ENCODE data around the gene C4orf54. TPM values are rescaled to one million over a fixed set of nuclear protein-coding genes. Genes with fewer than 3 reads are reported as not detected.

Gene C4orf54
- total RNA-seq, 1 donor from 2014 or later, result under 0.01 TPM

DNA sequence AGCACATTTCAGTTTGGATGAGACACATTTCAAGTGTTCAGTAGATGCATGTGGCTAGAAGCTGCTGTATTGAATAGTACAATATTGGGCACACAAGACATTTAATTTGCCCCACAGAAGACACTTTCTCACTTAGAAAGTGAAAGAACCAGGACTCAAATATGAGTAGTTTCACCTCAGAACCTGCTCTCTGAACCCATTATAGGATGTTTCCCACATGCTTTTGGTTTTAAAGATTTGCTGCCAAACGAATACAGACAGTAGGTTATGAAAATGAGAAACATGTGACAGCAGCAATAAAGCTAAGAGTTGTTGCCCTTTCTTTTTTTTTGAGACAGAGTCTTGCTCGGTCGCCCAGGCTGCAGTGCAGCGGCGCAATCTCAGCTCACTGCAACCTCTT is 32.3 kb downstream of the C4orf54 start:
- no peak for DNase-seq (ENCODE audit: low read depth in 2 of 2)

DNA sequence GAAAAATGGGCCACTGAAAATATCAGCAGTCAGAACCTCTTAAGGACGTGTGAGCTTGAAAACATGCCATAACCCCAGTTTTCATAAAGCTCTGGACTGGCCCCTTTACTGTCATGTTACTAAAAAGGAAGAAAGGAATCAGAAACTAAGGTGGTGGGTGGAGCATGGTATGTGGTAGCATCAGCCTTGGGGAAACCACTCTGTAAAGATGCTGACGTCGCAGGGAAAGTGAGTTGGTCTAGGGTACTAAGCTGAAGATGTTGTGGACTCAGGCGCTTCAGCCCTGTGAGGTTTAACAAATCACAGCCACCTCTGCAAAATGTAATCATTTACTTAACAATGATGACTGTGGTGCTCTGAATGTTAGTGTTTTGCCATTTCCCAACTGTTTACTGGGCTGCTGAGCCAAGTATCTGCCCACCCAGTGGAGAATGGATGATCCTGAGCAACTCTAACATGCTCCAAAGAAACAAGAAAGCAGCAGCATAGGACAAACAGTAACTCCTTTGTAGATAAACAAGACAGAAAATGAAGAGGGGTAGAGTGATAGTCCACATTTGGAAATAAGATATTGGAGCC is 33.4 kb downstream of the C4orf54 start:
- no peak for DNase-seq (ENCODE audit: low read depth in 2 of 2)

DNA sequence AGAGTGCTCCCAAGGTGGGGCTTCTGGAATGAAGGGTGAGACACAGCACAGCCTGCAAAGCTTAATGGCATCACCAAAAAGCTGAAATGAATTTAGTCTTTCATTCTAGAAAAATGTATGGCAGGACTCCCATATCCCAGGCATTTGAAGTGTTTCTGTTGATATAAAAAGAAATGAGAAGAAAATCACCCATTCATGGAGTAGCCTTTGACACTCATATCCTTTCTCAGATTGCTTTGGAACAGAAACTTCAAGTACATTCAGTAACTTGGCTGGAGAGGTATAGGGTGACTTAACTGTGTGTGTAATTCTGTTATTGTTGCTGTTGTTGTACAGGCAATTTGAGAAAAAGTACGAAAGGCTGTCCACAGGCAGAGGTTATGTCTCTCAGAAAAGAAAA is 35.3 kb downstream of the C4orf54 start:
- no peak for DNase-seq (ENCODE audit: low read depth in 2 of 2)

DNA sequence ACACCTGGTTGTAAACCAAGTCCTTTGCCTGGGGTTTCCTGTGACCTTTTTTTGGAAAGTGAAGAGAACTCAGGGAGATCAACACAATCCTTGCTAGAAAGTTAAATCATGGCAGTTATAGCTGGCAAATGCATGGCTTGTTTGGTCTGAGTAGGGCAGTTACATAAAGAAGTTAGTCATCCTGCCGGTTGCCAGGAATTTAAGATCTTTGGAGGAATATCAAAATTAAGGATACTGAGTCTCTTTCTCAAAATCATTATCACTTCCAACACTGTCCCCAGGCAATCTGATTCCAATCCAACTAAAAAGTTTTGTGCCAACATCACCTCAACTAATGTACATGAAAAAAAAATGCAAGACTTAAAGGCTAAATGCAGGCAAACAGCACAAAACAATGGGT is 40.3 kb downstream of the C4orf54 start:
- DNase-seq (ENCODE audit: low read depth in 2 of 2), result no peak

DNA sequence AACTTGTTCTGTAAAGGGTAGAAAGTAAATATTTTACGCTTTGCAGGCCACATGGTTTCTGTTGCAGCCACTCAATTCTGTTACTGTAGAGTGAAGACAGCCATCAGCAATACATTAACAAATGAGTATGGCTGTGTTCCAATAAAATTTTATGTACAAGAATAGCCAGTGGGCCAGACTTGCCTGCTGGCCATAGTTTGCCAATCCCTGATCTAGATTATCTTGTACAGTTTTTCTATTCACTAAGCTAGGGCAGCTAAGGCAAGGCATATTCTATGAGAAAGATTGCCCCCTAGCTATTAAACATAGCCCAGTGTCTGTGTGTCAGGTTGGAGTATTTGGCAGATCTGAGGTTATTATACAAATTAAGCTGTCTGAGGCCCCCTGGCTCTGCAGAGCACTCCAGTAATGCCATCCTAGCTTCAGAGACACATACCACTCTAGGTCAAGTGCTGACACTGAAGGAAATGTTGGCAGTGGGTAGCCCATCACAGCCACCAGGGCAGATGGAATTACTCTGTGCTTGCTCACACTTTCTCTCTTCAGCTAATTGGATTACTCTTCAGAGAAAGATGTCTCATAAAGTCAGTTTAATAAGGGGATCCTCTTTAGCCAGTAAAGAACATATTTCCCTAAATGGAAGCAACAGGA is 42.3 kb downstream of the C4orf54 start:
- no peak for DNase-seq (ENCODE audit: low read depth in 2 of 2)

DNA sequence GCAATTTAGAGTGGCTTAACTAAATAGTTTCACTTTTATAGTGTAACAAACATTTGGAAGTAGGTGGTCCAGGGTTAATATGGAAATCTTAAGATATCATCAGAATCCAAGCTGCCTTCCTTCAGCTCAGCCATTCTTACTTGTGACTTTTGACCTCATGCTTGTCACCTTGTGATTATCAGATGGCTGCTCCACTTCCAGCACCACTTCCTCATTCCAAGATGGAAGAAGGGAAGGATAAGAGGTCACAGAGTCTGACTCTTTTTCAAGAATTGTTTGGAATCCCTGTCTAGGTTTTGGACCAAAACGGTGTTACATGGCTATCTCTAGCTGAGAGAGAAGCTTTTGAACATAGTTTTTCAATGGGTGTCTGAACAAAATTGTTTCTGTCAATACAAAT is 43.1 kb downstream of the C4orf54 start:
- DNase-seq (ENCODE audit: low read depth in 2 of 2), result no peak

DNA sequence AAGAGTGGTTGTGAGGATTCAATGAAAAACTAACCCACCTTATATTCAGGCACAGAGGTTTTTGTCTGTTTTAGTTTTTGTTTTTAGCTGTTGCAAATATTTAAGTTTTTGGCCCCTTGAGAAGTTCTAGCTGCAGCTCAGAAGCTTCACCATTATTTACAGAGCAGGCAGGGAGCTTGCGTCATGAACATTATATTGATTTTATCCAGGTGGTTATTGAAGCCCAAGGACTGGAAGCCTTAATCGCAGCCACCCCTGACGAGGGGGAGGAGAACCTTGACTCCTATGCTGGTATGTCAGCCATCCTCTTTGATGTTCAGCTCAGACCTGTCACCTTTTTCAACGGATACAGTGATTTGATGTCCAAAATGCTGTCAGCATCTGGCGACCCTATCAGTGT is 44.9 kb downstream of the C4orf54 start:
- no peak for DNase-seq (ENCODE audit: low read depth in 2 of 2)

DNA sequence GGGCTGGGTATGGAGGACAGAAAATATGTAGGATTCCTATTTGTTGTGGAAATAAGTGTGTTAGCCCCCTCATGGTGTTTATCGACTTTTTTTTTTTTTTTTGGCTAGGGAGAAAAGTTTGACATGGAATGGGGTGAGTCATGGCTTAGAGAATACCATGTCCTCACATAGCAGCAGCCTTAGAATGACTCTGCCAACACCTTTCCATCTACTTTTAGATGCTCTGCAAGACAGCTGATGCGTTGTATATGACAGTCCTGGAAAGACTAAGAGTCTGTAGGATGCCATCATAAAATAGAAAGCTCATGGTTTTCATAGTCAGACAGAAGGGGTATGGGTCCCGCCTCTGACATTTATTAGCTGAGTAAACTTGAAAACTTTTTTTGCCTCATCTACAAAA is 45.3 kb downstream of the C4orf54 start:
- DNase-seq (ENCODE audit: low read depth in 2 of 2), result no peak

DNA sequence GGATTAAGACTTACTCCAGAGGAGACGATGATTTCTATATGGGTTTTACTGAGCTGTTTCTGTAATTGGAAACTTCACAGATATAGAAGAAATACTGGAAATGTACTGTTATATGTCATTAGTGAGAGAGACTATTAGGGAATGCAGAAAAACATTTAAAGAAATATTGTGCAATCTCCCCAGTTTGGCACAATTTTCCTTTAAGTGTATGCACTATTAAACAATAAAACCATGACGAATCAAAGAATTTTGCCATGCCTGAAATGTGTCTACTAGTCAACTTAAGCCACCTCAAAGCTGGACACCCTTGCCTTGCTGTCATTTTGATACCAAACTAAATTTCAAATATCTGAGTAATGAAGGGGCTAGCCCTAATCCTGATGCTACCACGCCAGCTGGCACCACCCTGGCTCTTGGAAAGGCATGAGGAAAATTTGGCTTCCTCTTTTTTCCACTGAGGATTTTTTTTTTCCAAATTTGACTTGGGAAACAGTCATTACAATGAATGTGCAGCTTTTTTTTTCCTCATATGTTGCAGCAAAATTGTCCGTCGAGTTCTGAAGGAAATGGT is 46.9 kb downstream of the C4orf54 start:
- no peak for DNase-seq (ENCODE audit: low read depth in 2 of 2)

DNA sequence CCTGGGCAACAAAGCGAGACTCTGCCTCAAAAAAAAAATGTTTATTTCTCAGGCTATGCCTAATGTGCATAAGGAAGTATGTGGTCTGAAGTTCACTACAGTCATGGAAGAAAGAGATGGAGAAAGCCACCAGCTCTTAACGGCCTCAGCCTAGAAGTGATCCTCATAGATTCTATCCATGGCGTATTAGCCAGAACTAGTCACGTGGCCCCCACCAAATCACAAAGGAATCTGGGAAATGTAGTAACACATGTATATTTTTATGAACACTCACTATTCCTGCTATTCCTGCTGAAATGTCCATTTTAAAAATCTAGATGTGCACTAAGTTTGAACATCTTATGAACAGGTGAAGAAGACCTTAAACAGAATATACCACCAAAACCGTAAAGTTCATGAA is 49.2 kb downstream of the C4orf54 start:
- no peak for DNase-seq (ENCODE audit: low read depth in 2 of 2)

Other genes starting within 250 kb of the C4orf54 start
- 0.13 TPM in 1 of 2 replicates, not detected in the other for gene ADH7, start 222.5 kb downstream of the C4orf54 start, total RNA-seq
- not detected in 2 replicates for gene C4orf17, start 146.8 kb downstream of the C4orf54 start, total RNA-seq
- 3.5 and 4.9 TPM in 2 replicates for gene TRMT10A, start 93.8 kb downstream of the C4orf54 start, total RNA-seq
- gene MTTP, start 83.0 kb downstream of the C4orf54 start, total RNA-seq, result not detected in 2 replicates
- gene DAPP1, start 159.0 kb upstream of the C4orf54 start, total RNA-seq, result not detected in 2 replicates
- gene LAMTOR3, start 236.6 kb upstream of the C4orf54 start, total RNA-seq, result 19.4 and 29.2 TPM in 2 replicates

Data from dermis microvascular lymphatic vessel endothelial cell (primary cell).